K562 (cell line): ENCODE data around the gene ANAPC10. TPM values are rescaled to one million over a fixed set of nuclear protein-coding genes. Genes with fewer than 3 reads are reported as not detected.

Source experiments
- ARID1B ChIP-seq: fragments of 450-650 bp; IDR thresholded peaks from 2 replicates; pipeline ENCODE4 v1.6.1; 2016; ENCODE audit warnings: antibody characterized with exemption, mild to moderate bottlenecking, inconsistent platforms
- ATF3 ChIP-seq, 2 experiments: fragments of 450-650 bp in 1 of 2; sonication (generic) in 1 of 2; formaldehyde crosslinking in 1 of 2; IDR thresholded peaks in 1 of 2; conservative IDR thresholded peaks in 1 of 2; 2 replicates each; pipeline versions ENCODE4 v1.6.1 to v1.8.1; 2016 to 2023; ENCODE audit warnings: mild to moderate bottlenecking in 2 of 2, moderate library complexity in 2 of 2, inconsistent platforms in 1 of 2, missing genetic modification reagents in 1 of 2
- CBX3 ChIP-seq, 2 experiments: IDR thresholded peaks; 1 replicate in 1 of 2; 2 replicates in 1 of 2; pipeline ENCODE4 v1.6.1; 2012; ENCODE audit warnings: inconsistent platforms in 2 of 2, low read length in 2 of 2, borderline replicate concordance in 1 of 2, control low read depth in 1 of 2
- CHD7 ChIP-seq: fragments of 200-600 bp; sonication (generic); IDR thresholded peaks from one replicate; pipeline ENCODE4 v1.6.1; 2012; ENCODE audit warnings: mild to moderate bottlenecking, low read depth, low read length, inconsistent platforms
- FOXM1 ChIP-seq, 2 experiments: fragments of 450-650 bp in 1 of 2; sonication (generic) in 1 of 2; formaldehyde crosslinking in 1 of 2; IDR thresholded peaks; 2 replicates each; pipeline versions ENCODE4 v1.6.1 to v1.9.0; 2017 to 2022; ENCODE audit warnings: low read depth in 2 of 2, mild to moderate bottlenecking in 2 of 2, missing genetic modification reagents in 1 of 2, moderate library complexity in 1 of 2
- NFIC ChIP-seq: fragments of 450-650 bp; IDR thresholded peaks from 2 replicates; pipeline ENCODE4 v1.6.1; 2017; ENCODE audit warnings: mild to moderate bottlenecking, inconsistent platforms
- RFX7 ChIP-seq: fragments of 250-450 bp; sonication (Bioruptor Pico); IDR thresholded peaks from 2 replicates; pipeline ENCODE4 v1.5.1; 2021; ENCODE audit warnings: mild to moderate bottlenecking
- SAP30 ChIP-seq: fragments of 200-600 bp; sonication (generic); IDR thresholded peaks from 2 replicates; pipeline ENCODE4 v1.6.1; 2012; ENCODE audit warnings: borderline replicate concordance, low read depth, mild to moderate bottlenecking, moderate library complexity, low read length, control low read depth, inconsistent platforms; ENCODE audit not compliant: insufficient read depth, poor library complexity, severe bottlenecking
- SIRT6 ChIP-seq: IDR thresholded peaks from one replicate; pipeline ENCODE4 v1.6.1; 2012; ENCODE audit warnings: low read depth, mild to moderate bottlenecking, control low read depth, inconsistent platforms, low read length, moderate library complexity
- SMARCE1 ChIP-seq: fragments of 450-650 bp; IDR thresholded peaks from 2 replicates; pipeline ENCODE4 v1.7.1; 2016; ENCODE audit warnings: mild to moderate bottlenecking
- ZBTB26 ChIP-seq: fragments of 450-650 bp; formaldehyde crosslinking; IDR thresholded peaks from 2 replicates; pipeline ENCODE4 v1.4.0; 2022; ENCODE audit warnings: missing genetic modification characterization
- ZFP36 ChIP-seq: fragments of 150-350 bp; IDR thresholded peaks from 2 replicates; pipeline ENCODE4 v1.6.1; 2018; ENCODE audit warnings: low read length, low read depth; ENCODE audit not compliant: partially characterized antibody
- ZNF253 ChIP-seq: fragments of 250-450 bp; sonication (Bioruptor Pico); conservative IDR thresholded peaks from 2 replicates; pipeline ENCODE4 v1.6.1; 2021; ENCODE audit warnings: mild to moderate bottlenecking
- ZNF431 ChIP-seq: sonication (generic); formaldehyde crosslinking; IDR thresholded peaks from 2 replicates; pipeline ENCODE4 v1.8.0; 2022; ENCODE audit warnings: mild to moderate bottlenecking, missing genetic modification reagents
- polyA plus RNA-seq, 8 experiments: library from polyadenylated mRNA; depleted of rRNA in 4 of 8; stranded (reverse) in 5 of 8; unstranded in 3 of 8; fragments of >200 nt; fragmentation: Nextera tagmentation in 2 of 8; fragmentation: Illumina TruSeq in 1 of 8; extraction: Ambion mirVana in 2 of 8; extraction: Trizol in 1 of 8; gene quantifications; 2 replicates each; pipeline versions ENCODE4 v1.2.1 to v1.2.3, GENCODE V29; 2011 to 2014; ENCODE audit warnings: inconsistent platforms in 1 of 8, missing spikeins in 1 of 8
- total RNA-seq, 7 experiments: library from RNA; depleted of rRNA in 6 of 7; stranded (reverse); fragments of >200 nt in 6 of 7; fragmentation: Illumina TruSeq in 2 of 7; extraction: Trizol in 2 of 7; gene quantifications; 2 replicates each; pipeline versions ENCODE4 v1.2.1 to v1.2.3, GENCODE V29; 2011 to 2021; ENCODE audit warnings: low replicate concordance in 1 of 7

Gene ANAPC10
- total and polyA plus RNA-seq, 9 of the 15 experiments (the other 6 are each of a cell fraction or from before 2014, with no cell fraction given), result 31.0 to 96.2 (median 60.3) TPM

- TF ChIP-seq FOXM1 (IDR thresholded peaks at IDR 0.05; ENCODE audit: low read depth) (peak; percentile 46; the same call in 1 of the 2 replicates), FOXM1 (CRISPR knock-in tag; IDR thresholded peaks at IDR 0.05; ENCODE audit: low read depth) (no peak), SIRT6 (no peak), SMARCE1 (0 out of 2 replicates have a peak, but pooled peaks have one; percentile 19), ZFP36 (peak; percentile 31), NFIC (no peak; the same call in 1 of the 2 replicates), CHD7 (no peak), ZNF253 (no peak), RFX7 (no peak), ZBTB26 (CRISPR knock-in tag) (no peak), ATF3 (IDR thresholded peaks at IDR 0.05) (no peak), ATF3 (CRISPR knock-in tag; conservative IDR thresholded peaks at IDR 0.05) (no peak), ARID1B (peak; percentile 50; the same call in 1 of the 2 replicates), ZNF431 (CRISPR knock-in tag) (peak; percentile 84), CBX3 (IDR thresholded peaks at IDR 0.05; ENCODE audit: borderline replicate concordance in 1 of 2, low read length in 2 of 2) (peak in 1 of 2 experiments; percentile 67; a peak in 1 of 3 replicates), SAP30 (no peak)
Observed at GRCh38 chr4:145012841-145013240, 85.2 kb downstream of the ANAPC10 start (continued).
